Sigmoid colon (tissue), 4 donors: Measurements from ENCODE around the gene AGT.

Source experiments
- CTCF ChIP-seq, 4 experiments: fragments of 450-650 bp in 3 of 4; fragments of 200-600 bp in 1 of 4; IDR thresholded peaks; one replicate each; pipeline ENCODE4 v1.5.1; 2016 to 2019; ENCODE audit warnings: antibody characterized with exemption in 4 of 4, mild to moderate bottlenecking in 3 of 4, moderate library complexity in 2 of 4
- POLR2AphosphoS5 ChIP-seq, 4 donors: sonication (generic); formaldehyde crosslinking; IDR thresholded peaks; one replicate each; pipeline ENCODE4 v1.6.1; 2017; ENCODE audit warnings: antibody characterized with exemption in 4 of 4

GRCh38 chr1:230725256-230726012, 11.5 kb upstream of the AGT start:
- TF ChIP-seq POLR2AphosphoS5 (IDR thresholded peaks at IDR 0.05) (no peak), CTCF (IDR thresholded peaks at IDR 0.05) (no peak)
